Suprapubic skin (tissue), 4 donors: ENCODE results near the gene EIF2B5. TPM values are rescaled to one million over a fixed set of nuclear protein-coding genes. Genes with fewer than 3 reads are reported as not detected.

Source experiments
- DNase-seq, 2 donors: peaks; one replicate each; pipeline ENCODE4 v3.0.0-alpha.2; 2019; ENCODE audit warnings: low spot score in 2 of 2
- H3K27ac ChIP-seq: fragments of 200-600 bp; sonication (generic); one replicate; pipeline ENCODE4 v1.5.1; 2019
- H3K27me3 ChIP-seq: fragments of 200-600 bp; sonication (generic); one replicate; pipeline ENCODE4 v1.5.1; 2019
- H3K36me3 ChIP-seq: fragments of 200-600 bp; sonication (generic); one replicate; pipeline ENCODE4 v1.5.1; 2019
- H3K4me1 ChIP-seq: fragments of 200-600 bp; sonication (generic); one replicate; pipeline ENCODE4 v1.5.1; 2019
- H3K4me3 ChIP-seq: fragments of 200-600 bp; sonication (generic); one replicate; pipeline ENCODE4 v1.5.1; 2019; ENCODE audit warnings: mild to moderate bottlenecking
- H3K9me3 ChIP-seq: fragments of 200-600 bp; sonication (generic); one replicate; pipeline ENCODE4 v1.5.1; 2019
- CTCF ChIP-seq, 2 donors: fragments of 200-600 bp in 1 of 2; fragments of 450-650 bp in 1 of 2; sonication (generic) in 1 of 2; IDR thresholded peaks; one replicate each; pipeline ENCODE4 v1.5.1; 2016 to 2019; ENCODE audit warnings: antibody characterized with exemption in 2 of 2, mild to moderate bottlenecking in 1 of 2, moderate library complexity in 1 of 2
- EP300 ChIP-seq: sonication (generic); formaldehyde crosslinking; IDR thresholded peaks from one replicate; pipeline ENCODE4 v1.6.1; 2017; ENCODE audit warnings: antibody characterized with exemption
- POLR2A ChIP-seq, 2 donors: fragments of 450-650 bp; IDR thresholded peaks; one replicate each; pipeline ENCODE4 v1.6.1; 2017; ENCODE audit warnings: antibody characterized with exemption in 2 of 2, mild to moderate bottlenecking in 2 of 2, moderate library complexity in 2 of 2
- POLR2AphosphoS5 ChIP-seq, 3 donors: sonication (generic); formaldehyde crosslinking; IDR thresholded peaks; one replicate each; pipeline ENCODE4 v1.6.1; 2017; ENCODE audit warnings: antibody characterized with exemption in 3 of 3
- WGBS: methylation state at CpG from one replicate; pipeline ENCODE4 v1.1.5; 2018; 5-methylcytosine and 5-hydroxymethylcytosine counted together
- total RNA-seq, 4 donors: library from RNA; depleted of rRNA; stranded (reverse); fragments of >200 nt; gene quantifications; one replicate each; pipeline ENCODE4 v1.1.0, GENCODE V29; 2016

Gene EIF2B5
- total RNA-seq, 4 donors from 2014 or later: 34.6 to 70.9 (median 46.2) TPM

DNA sequence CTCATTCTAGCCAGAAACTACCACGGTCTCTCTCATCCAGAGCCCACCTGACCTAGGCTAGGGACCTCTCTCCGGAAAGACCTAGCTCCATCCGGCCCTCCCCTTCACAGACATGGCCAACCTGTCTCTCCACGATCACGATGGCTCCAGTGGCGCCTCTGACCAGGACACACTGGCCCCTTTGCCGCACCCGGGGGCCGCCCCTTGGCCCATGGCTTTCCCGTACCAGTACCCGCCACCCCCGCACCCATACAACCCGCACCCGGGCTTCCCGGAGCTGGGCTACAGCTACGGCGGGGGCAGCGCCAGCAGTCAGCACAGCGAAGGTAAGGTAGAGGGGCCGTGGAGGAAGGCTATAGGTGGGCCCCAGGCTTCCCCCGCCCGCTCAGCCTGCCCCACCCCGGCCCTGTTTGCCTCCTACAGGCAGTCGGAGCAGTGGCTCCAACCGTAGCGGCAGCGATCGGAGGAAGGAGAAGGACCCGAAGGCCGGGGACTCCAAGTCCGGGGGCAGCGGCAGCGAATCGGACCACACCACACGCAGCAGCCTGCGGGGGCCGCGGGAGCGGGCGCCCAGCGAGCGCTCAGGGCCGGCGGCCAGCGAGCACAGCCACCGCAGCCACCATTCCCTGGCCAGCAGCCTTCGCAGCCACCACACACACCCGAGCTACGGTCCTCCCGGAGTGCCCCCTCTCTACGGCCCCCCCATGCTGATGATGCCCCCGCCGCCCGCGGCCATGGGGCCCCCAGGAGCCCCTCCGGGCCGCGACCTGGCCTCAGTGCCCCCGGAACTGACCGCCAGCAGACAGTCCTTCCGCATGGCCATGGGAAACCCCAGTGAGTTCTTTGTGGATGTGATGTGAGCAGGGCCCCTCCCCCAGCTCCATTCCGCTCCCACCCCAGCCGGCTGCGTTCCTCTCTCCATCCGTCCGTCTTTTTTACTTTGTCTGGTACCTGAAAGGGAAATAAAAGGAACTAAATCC is 35.0 kb downstream of the EIF2B5 start:
- Histone ChIP-seq H3K27me3 (no peaks in the 10 kb centered on the region), H3K4me3 (no peak overlapping the region), H3K4me1 (peaks cover 14% of the 10 kb centered on the region), H3K27ac (no peak overlapping the region), H3K9me3 (no peaks in the 10 kb centered on the region), H3K36me3 (peaks cover 70% of the 10 kb centered on the region)
- DNase-seq: no peak
- WGBS: 93% methylated on average over 51 of the region's 66 CpGs
- TF ChIP-seq EP300 (no peak), POLR2A (IDR thresholded peaks at IDR 0.05) (no peak), POLR2AphosphoS5 (IDR thresholded peaks at IDR 0.05) (no peak), CTCF (IDR thresholded peaks at IDR 0.05) (no peak)

- 72% methylated on average over 8 of the region's 9 CpGs for WGBS
- H3K9me3 ChIP-seq: no peaks in the 10 kb centered on the region
- H3K36me3 ChIP-seq: peaks cover 56% of the 10 kb centered on the region
- no peaks in the 10 kb centered on the region for H3K27me3 ChIP-seq
- no peak for DNase-seq
- TF ChIP-seq CTCF (IDR thresholded peaks at IDR 0.05): no peak
- no peak for TF ChIP-seq POLR2AphosphoS5 (IDR thresholded peaks at IDR 0.05)
- TF ChIP-seq EP300: no peak
- TF ChIP-seq POLR2A (IDR thresholded peaks at IDR 0.05): no peak
- H3K4me1 ChIP-seq: peaks cover 28% of the 10 kb centered on the region
- no peak overlapping the region for H3K27ac ChIP-seq
- H3K4me3 ChIP-seq: no peak overlapping the region
Measured at GRCh38 chr3:184171562-184171961, 36.4 kb downstream of the EIF2B5 start.

DNA sequence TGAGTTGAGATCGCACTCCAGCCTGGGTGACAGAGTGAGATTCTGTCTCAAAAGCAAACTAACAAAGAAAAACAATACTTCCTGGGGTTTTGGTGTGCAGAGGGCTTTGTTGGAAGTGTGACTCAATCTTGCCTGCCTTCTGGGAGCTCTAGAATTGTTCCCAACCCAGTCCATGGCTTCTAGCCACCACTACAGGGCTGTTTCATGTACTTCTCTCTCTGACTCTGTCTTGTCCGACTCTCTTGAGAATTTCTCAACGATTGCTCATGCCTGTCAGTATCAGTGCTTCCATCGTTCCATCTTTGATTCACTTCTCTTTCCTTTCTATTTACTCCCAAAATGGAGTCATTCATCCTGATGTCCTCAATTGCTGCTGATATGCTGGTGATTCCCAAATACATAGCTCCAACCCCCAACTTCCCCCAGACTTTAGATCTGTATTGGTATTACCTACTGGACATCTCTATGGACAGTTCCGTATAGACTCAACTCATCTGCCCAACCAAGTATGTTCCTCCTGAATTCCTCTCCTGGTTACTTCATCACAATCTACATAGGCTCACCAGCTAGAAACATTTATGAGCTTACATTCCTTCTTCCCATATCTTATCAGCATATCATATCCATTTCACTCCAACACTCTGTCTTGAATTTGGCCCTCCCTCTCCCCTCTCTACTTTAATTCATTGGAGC is 37.7 kb downstream of the EIF2B5 start:
- WGBS: 66% methylated on average over 5 of the region's 5 CpGs
- no peak overlapping the region for H3K27ac ChIP-seq
- DNase-seq: no peak
- H3K36me3 ChIP-seq: peaks cover 53% of the 10 kb centered on the region
- no peaks in the 10 kb centered on the region for H3K27me3 ChIP-seq
- H3K9me3 ChIP-seq: no peaks in the 10 kb centered on the region
- H3K4me1 ChIP-seq: peaks cover 41% of the 10 kb centered on the region
- H3K4me3 ChIP-seq: no peak overlapping the region
- no peak for TF ChIP-seq CTCF (IDR thresholded peaks at IDR 0.05)
- no peak for TF ChIP-seq EP300
- no peak for TF ChIP-seq POLR2A (IDR thresholded peaks at IDR 0.05)
- TF ChIP-seq POLR2AphosphoS5 (IDR thresholded peaks at IDR 0.05): no peak

- H3K4me3 ChIP-seq: no peak overlapping the region
- WGBS: 89% methylated on average over 2 of the region's 2 CpGs
- H3K27ac ChIP-seq: peak overlapping the region; percentile 20
- no peak for DNase-seq
- TF ChIP-seq EP300 (no peak), POLR2A (IDR thresholded peaks at IDR 0.05) (no peak), POLR2AphosphoS5 (IDR thresholded peaks at IDR 0.05) (no peak), CTCF (IDR thresholded peaks at IDR 0.05) (no peak)
- H3K4me1 ChIP-seq: peaks cover 43% of the 10 kb centered on the region
- H3K9me3 ChIP-seq: no peaks in the 10 kb centered on the region
- peaks cover 53% of the 10 kb centered on the region for H3K36me3 ChIP-seq
- no peaks in the 10 kb centered on the region for H3K27me3 ChIP-seq
Measured at GRCh38 chr3:184173374-184173722, 38.2 kb downstream of the EIF2B5 start.

GRCh38 chr3:184174284-184174645 is 39.1 kb downstream of the EIF2B5 start:
- Histone ChIP-seq H3K9me3 (no peaks in the 10 kb centered on the region), H3K4me1 (peaks cover 43% of the 10 kb centered on the region), H3K27ac (peak overlapping the region; percentile 20), H3K36me3 (peaks cover 53% of the 10 kb centered on the region), H3K4me3 (no peak overlapping the region), H3K27me3 (no peaks in the 10 kb centered on the region)
- TF ChIP-seq CTCF (IDR thresholded peaks at IDR 0.05): no peak
- TF ChIP-seq EP300: no peak
- TF ChIP-seq POLR2AphosphoS5 (IDR thresholded peaks at IDR 0.05): no peak
- TF ChIP-seq POLR2A (IDR thresholded peaks at IDR 0.05): no peak
- DNase-seq: no peak
- WGBS: 13% methylated on average over 4 of the region's 4 CpGs
